Omental fat pad (tissue), 4 donors: ENCODE data around the gene OR5K2. TPM values are rescaled to one million over a fixed set of nuclear protein-coding genes. Genes with fewer than 3 reads are reported as not detected.

Experiments used
- ATAC-seq: fragments of 150-250 bp; one replicate; pipeline ENCODE4 v1.9.1; 2016; ENCODE audit warnings: mild to moderate bottlenecking, moderate library complexity; ENCODE audit not compliant: low FRiP score
- DNase-seq: peaks from one replicate; pipeline ENCODE4 v3.0.0-alpha.2; 2019; ENCODE audit warnings: low spot score
- small RNA-seq: library from RNA; depleted of rRNA; stranded (forward); fragments of <200 nt; gene quantifications from one replicate; pipeline ENCODE3, GENCODE V24; 2016
- total RNA-seq, 4 donors: library from RNA; depleted of rRNA; stranded (reverse); fragments of >200 nt; gene quantifications; one replicate each; pipeline ENCODE4 v1.1.0, GENCODE V29; 2016
- TF ChIP-seq, protein P1 (sequence below), 3 donors: fragments of 450-650 bp; IDR thresholded peaks; one replicate each; pipeline ENCODE4 v1.5.1; 2016 to 2017; ENCODE audit warnings: antibody characterized with exemption in 3 of 3, mild to moderate bottlenecking in 3 of 3, moderate library complexity in 2 of 3

The OR5K2 gene
- total RNA-seq, 4 donors from 2014 or later = not detected

DNA sequence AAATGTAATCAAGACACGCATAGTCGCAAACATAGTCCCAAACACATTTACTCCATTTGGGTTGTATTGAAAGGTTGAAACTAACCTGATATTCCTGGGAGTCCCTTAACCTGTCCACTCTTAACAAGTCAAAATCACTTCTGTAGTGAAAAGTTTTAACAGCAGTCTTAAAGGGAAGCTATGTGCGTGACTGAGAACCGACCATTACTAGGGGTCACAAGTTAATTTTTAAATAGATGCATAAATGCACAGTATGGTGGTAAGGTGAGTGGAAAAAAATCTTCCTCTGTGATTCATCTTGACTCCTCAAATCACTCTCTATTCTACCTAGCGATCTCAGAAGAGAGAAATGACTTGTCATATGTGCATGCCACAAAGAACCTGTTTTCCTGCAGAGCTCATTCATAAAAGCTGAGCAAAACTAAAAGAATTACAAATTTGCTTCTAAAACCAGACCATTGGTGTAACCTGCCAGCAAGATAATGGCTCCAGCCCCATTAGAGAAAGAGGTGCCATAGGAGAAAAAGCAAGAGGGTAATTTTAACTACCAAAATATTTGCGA, 39.1 kb downstream of the OR5K2 start:
- TF ChIP-seq, protein P1, sequence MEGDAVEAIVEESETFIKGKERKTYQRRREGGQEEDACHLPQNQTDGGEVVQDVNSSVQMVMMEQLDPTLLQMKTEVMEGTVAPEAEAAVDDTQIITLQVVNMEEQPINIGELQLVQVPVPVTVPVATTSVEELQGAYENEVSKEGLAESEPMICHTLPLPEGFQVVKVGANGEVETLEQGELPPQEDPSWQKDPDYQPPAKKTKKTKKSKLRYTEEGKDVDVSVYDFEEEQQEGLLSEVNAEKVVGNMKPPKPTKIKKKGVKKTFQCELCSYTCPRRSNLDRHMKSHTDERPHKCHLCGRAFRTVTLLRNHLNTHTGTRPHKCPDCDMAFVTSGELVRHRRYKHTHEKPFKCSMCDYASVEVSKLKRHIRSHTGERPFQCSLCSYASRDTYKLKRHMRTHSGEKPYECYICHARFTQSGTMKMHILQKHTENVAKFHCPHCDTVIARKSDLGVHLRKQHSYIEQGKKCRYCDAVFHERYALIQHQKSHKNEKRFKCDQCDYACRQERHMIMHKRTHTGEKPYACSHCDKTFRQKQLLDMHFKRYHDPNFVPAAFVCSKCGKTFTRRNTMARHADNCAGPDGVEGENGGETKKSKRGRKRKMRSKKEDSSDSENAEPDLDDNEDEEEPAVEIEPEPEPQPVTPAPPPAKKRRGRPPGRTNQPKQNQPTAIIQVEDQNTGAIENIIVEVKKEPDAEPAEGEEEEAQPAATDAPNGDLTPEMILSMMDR (IDR thresholded peaks at IDR 0.05) = no peak
- ATAC-seq (no peak), DNase-seq (no peak)

GRCh38 chr3:98540346-98540745, 42.9 kb downstream of the OR5K2 start:
- DNase-seq = no peak
- no peak for ATAC-seq
- TF ChIP-seq, protein P1 (IDR thresholded peaks at IDR 0.05) = no peak

DNA sequence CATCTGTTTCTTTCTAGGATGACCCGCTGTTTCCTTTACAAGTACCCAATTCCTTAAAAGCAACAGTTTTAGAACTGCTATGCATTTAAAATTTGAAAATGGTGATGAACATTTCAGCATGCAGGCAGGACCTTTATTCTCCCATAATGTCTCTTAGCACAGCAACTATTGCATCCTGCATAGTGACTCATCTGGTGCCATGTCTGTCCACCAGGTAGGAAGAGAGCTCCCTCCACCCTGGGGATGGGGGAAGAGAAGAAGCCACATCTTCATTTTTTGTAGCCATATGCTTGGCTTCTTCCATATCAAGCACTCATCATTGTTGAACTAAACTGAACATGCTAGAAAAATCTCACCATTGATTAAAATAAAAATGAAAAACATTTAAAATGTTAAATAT, 44.2 kb downstream of the OR5K2 start:
- TF ChIP-seq, protein P1 (IDR thresholded peaks at IDR 0.05) = no peak
- ATAC-seq = no peak

DNA sequence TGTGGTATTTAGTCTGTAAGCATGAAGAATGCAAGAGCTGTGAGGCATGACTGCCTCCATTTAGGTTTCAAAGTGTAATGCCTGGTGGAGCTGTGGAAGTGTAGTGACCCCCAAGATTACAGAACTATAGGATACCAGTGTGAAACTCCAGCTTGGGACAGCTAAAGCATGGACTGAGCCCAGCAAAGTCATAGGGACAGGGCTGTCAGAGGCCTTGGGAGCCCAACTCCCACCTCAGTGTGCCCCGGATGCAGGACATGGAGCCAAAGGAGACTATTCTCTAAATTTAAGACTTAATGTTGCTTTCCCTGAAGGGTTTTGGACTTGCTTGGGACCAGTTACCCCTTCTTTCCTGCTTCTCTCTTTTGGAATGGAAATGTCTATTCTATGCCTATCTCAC, 45.1 kb downstream of the OR5K2 start:
- DNase-seq (no peak), ATAC-seq (no peak)
- TF ChIP-seq, protein P1 (IDR thresholded peaks at IDR 0.05) = no peak

More for the DNA sequence above, 44.2 kb downstream of the OR5K2 start:
- DNase-seq = no peak

DNA sequence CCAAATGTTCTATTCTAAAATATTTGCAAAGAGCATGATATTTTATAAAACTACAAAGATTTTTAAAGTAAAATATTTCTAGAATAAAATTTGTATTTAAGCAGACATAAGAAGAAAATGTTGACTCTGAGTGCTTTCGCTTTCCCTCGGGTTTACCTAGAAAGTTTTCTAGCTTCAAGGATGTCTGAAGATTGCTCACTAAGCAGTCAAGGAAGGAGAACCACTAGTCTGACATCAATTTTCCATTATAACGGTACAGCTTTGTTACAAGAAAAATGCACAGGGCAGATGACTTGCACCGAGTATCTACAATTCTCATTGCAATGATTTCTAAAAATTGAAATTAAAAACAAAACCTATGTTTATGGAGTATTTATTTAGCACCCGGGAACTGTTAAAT, 48.5 kb downstream of the OR5K2 start:
- TF ChIP-seq, protein P1 (IDR thresholded peaks at IDR 0.05) = no peak

More for the DNA sequence above, 48.5 kb downstream of the OR5K2 start:
- ATAC-seq (no peak), DNase-seq (no peak)

Small RNA genes within 50 kb of the gene (small RNA-seq; reads per million reads assigned to genes)
- gene RPL38P4 = not detected

Other genes starting within 250 kb of the OR5K2 start
- gene OR5H6, start 233.4 kb upstream of the OR5K2 start, total RNA-seq = not detected
- not detected for gene OR5H2, start 215.2 kb upstream of the OR5K2 start, total RNA-seq
- not detected for gene OR5K4, start 143.8 kb upstream of the OR5K2 start, total RNA-seq
- not detected for gene OR5K3, start 107.0 kb upstream of the OR5K2 start, total RNA-seq
- gene OR5K1, start 34.5 kb upstream of the OR5K2 start, total RNA-seq = not detected
- gene CLDND1, start 25.2 kb downstream of the OR5K2 start, total RNA-seq = 100 to 1,000 TPM; 116 to 155 (median 139) TPM
- under 1 TPM in 1 of 4 donors, not detected in 3; 0.44 TPM for gene GPR15, start 34.3 kb downstream of the OR5K2 start, total RNA-seq
- 10 to 100 TPM; 10.6 to 27.7 (median 15.1) TPM for gene CPOX, start 95.9 kb downstream of the OR5K2 start, total RNA-seq